C4-2B (cell line): Measurements from ENCODE around the gene LRFN2.

Experiments
- CTCF ChIP-seq: fragments of 450-650 bp; conservative IDR thresholded peaks from 2 replicates; pipeline ENCODE4 v1.5.1; 2017; ENCODE audit warnings: mild to moderate bottlenecking
- ZFX ChIP-seq: fragments of 450-650 bp; IDR thresholded peaks from 2 replicates; pipeline ENCODE4 v1.6.1; 2017

DNA sequence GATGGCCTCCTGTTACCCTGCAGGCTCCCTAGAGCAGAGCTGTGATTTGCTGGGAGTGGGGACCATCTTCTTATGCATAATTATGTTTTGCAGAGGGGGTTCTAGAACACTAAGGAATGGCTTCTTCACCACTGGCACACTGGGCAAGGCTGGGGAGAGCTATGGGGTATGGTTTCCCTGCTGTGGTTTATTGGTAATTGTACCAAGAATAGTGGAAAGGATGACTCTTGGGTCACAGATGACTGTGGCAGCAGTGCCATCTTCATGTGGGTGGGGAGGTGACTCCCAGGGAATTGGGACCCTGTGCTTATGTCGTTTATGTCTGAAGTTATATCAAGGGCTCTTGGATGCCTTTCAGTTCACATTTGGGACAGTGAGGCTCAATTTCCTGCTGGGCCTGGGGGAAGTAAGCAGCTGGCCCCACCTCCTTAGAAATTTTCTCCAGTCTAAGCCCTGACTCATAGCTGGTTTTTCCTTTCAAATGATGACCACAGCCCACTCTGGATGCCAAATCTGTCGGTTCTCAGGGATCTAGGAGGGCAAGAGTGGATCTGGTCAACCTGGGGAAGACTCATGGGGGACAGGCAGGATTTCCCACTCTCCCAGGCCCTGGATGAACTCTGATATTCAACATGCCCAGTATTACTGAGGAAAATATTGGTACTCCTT, 230.8 kb downstream of the LRFN2 start:
- TF ChIP-seq CTCF, result no peak
- TF ChIP-seq ZFX, result no peak
